Erythroblast (primary cell): Measurements from ENCODE around the gene NDUFS6.

ENCODE experiments used
- DNase-seq, 2 experiments: peaks; one replicate each; lab custom pipeline; 2025; lab: John Stamatoyannopoulos, UW
- GATA1 ChIP-seq: IDR thresholded peaks from 2 replicates; pipeline ENCODE4 v1.6.1; 2011; ENCODE audit warnings: low read depth, mild to moderate bottlenecking, control low read depth, low read length, moderate library complexity
- POLR2A ChIP-seq: IDR thresholded peaks from 2 replicates; pipeline ENCODE4 v1.6.1; 2011; ENCODE audit warnings: mild to moderate bottlenecking, low read length

The NDUFS6 gene

DNA sequence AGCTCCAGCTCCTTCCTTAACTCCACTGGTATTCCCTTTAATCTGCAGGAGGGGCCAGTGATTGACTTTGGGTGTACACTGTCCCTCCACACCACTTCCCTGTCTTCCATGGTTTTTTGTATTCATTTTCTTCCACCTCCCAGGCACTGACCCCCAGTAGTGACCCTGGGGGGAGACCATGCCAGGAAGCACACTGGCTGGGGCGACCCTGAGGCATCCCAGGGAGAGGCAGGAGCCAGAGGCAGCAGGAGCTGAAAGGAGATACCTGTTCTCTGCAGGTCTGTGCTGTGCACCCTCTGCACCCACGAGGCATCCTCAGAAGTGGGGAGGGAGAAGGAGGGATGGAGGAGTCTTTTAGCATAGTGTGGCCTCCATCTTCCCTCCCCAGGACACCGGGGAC, 53.9 kb downstream of the NDUFS6 start:
- DNase-seq, result no peak
- no peak for TF ChIP-seq GATA1
- no peak for TF ChIP-seq POLR2A

- no peak for DNase-seq
- TF ChIP-seq POLR2A (no peak), GATA1 (no peak)
Observed at GRCh38 chr5:1855596-1855995, 54.4 kb downstream of the NDUFS6 start.

DNA sequence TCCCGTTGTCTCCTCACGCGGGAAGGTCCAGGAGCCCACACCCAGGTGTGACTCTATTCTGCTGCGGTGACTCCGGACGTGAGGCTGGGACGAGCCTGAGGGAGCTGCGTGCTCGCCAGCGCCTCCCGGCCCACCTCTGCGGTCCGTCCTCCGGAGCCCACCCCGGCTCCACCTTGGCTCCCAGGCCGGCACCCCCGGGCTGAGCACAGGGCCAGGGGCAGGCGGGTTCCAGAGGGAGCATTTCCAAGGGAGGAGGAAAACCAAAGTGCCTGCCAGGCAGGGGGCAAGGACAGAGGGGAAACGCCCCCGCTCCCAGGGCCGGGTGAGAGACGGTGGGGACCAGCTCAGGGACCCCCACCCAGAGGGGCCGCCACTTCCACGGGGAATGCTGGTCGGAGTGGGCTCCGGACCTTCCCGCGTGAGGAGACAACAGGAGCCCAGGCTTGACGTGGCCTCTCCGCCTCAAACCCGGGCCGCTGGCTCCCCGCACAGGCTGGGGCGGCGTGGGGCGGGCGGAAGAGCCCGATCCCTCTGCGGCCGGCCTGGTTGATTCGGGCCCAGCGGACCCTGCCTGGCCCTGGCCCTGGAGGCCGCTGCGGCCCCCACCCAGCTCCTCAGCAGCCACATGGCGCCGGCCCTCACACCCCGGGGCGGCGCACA, 55.5 kb downstream of the NDUFS6 start:
- DNase-seq, result no peak
- TF ChIP-seq GATA1, result no peak
- TF ChIP-seq POLR2A, result no peak

- DNase-seq, result no peak
- TF ChIP-seq POLR2A, result no peak
- TF ChIP-seq GATA1, result no peak
Observed at GRCh38 chr5:1857256-1857600, 56.0 kb downstream of the NDUFS6 start.

GRCh38 chr5:1858436-1858835, 57.2 kb downstream of the NDUFS6 start:
- no peak for TF ChIP-seq POLR2A
- TF ChIP-seq GATA1, result no peak
- no peak for DNase-seq

DNA sequence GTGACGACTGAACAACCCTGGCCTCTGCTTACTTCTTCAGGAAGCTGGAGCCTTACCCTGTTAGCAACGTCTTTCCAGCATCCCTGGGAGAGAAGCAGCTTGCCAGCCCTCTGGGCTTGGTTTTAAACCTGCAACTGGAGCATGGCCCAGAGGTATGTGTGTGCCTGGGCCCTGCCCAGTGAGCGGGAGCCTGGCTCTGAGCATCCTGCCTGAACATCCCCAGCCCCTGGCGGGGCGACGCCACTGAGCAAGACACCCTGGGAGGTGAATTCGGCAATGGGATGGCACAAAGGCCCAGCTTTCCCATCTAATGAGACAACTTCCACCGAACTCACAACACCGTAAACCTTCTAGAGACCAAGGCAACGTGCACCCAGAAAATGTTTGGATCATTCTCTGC, 57.9 kb downstream of the NDUFS6 start:
- DNase-seq, result no peak

DNA sequence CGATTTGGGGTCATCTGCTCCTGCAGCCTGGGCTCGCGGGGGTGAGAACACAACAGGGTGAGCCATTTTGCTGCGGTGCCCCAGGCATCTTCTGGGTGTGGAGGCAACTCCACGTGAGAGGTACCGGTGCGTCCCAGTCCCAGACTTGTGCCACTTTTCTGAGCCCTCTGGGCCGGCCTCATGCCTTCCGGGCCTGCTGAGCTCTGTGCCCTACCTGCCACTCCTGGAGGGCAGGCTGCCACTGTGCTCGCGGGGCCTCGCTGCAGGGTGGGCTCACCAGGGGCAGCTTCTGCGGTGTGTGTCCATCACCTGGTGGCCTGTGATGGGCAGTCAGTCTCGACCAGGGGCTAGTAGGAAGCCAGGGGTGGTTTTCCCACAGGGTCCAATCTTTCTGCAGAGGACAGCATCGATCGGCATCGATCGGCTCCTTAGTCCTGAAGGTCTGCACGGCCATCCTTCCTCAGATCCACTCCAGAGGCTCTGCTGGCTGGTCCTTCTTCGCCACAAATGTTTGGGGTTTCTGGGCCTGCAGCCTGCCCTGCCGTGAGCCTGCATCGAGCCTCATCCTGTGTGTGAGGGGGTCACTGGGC, 58.9 kb downstream of the NDUFS6 start:
- no peak for DNase-seq
- TF ChIP-seq POLR2A, result no peak
- no peak for TF ChIP-seq GATA1

More for the DNA sequence above, 57.9 kb downstream of the NDUFS6 start:
- no peak for TF ChIP-seq GATA1

GRCh38 chr5:1860949-1861348, 59.7 kb downstream of the NDUFS6 start:
- no peak for DNase-seq
- TF ChIP-seq GATA1 (no peak), POLR2A (no peak)

- DNase-seq, result no peak
- no peak for TF ChIP-seq POLR2A
- TF ChIP-seq GATA1, result no peak
Observed at GRCh38 chr5:1864896-1865440, 63.8 kb downstream of the NDUFS6 start.

GRCh38 chr5:1865486-1865885, 64.3 kb downstream of the NDUFS6 start:
- TF ChIP-seq GATA1 (no peak), POLR2A (no peak)
- no peak for DNase-seq
